Stomach (tissue), 9 donors: ENCODE measurements around the gene RAD21L1. TPM values are rescaled to one million over a fixed set of nuclear protein-coding genes. Genes with fewer than 3 reads are reported as not detected.

Experiments
- DNase-seq, 2 donors: peaks; one replicate each; pipeline versions ENCODE4 v3.0.0 to v3.0.0-alpha.2; 2013 to 2019
- H3K27ac ChIP-seq, 5 donors: fragments of 200-600 bp in 4 of 5; sonication (generic) in 4 of 5; one replicate each; pipeline ENCODE4 v1.5.1; 2013 to 2019; ENCODE audit warnings: mild to moderate bottlenecking in 1 of 5, moderate library complexity in 1 of 5
- H3K27me3 ChIP-seq, 3 donors: fragments of 200-600 bp; sonication (generic); one replicate each; pipeline ENCODE4 v1.5.1; 2017 to 2019; ENCODE audit warnings: mixed run types in 1 of 3
- H3K36me3 ChIP-seq, 4 donors: fragments of 200-600 bp; sonication (generic); 1 replicate in 3 of 4; 2 replicates in 1 of 4; pipeline ENCODE4 v1.5.1; 2016 to 2019
- H3K4me1 ChIP-seq, 4 donors: fragments of 200-600 bp; sonication (generic); one replicate each; pipeline ENCODE4 v1.5.1; 2016 to 2019
- H3K4me3 ChIP-seq, 4 donors: fragments of 200-600 bp; sonication (generic) in 3 of 4; one replicate each; pipeline ENCODE4 v1.5.1; 2016 to 2019; ENCODE audit warnings: mild to moderate bottlenecking in 1 of 4
- H3K9me3 ChIP-seq, 4 donors: fragments of 200-600 bp; sonication (generic); one replicate each; pipeline ENCODE4 v1.5.1; 2016 to 2019
- CTCF ChIP-seq, 7 experiments: fragments of 450-650 bp in 4 of 7; fragments of 200-600 bp in 3 of 7; sonication (generic) in 3 of 7; IDR thresholded peaks; one replicate each; pipeline ENCODE4 v1.5.1; 2016 to 2019; ENCODE audit warnings: antibody characterized with exemption in 7 of 7, control low read depth in 2 of 7, mild to moderate bottlenecking in 1 of 7
- EP300 ChIP-seq: sonication (generic); formaldehyde crosslinking; IDR thresholded peaks from one replicate; pipeline ENCODE4 v1.6.1; 2017; ENCODE audit warnings: antibody characterized with exemption
- POLR2A ChIP-seq, 4 donors: fragments of 450-650 bp; IDR thresholded peaks; one replicate each; pipeline ENCODE4 v1.6.1; 2016; ENCODE audit warnings: antibody characterized with exemption in 4 of 4, control low read depth in 2 of 4, mild to moderate bottlenecking in 1 of 4, moderate library complexity in 1 of 4
- POLR2AphosphoS5 ChIP-seq, 3 donors: sonication (generic); formaldehyde crosslinking; IDR thresholded peaks; one replicate each; pipeline ENCODE4 v1.6.1; 2016; ENCODE audit warnings: antibody characterized with exemption in 3 of 3
- WGBS, 5 donors: extraction: QIAGEN DNeasy Blood & Tissue Kit in 3 of 5; methylation state at CpG; one replicate each; pipeline versions ENCODE4 v1.1.5 to v1.1.7; 2013 to 2018; 5-methylcytosine and 5-hydroxymethylcytosine counted together
- intact Hi-C: fragments of 100-400 bp; cut with DNase I; formaldehyde crosslinking; loops from one replicate; pipeline ENCODE4 v1.15.1; 2023; ENCODE audit warnings: low total_unique reads
- polyA plus RNA-seq, 3 donors: library from polyadenylated mRNA; stranded (reverse); fragments of 200-250 nt; gene quantifications; one replicate each; pipeline ENCODE4 v1.2.3, GENCODE V29; 2013
- total RNA-seq, 5 donors: library from RNA; depleted of rRNA; stranded (reverse); fragments of >200 nt; gene quantifications; one replicate each; pipeline versions ENCODE4 v1.1.0 to v1.2.3, GENCODE V29; 2014 to 2016
- donor health status: healthy with polysubstance abuse.
- donor health status: Bipolar disorder and iron deficiency.
- donor health status: healthy.

RAD21L1 gene
- total and polyA plus RNA-seq, 8 donors: not detected

- Histone ChIP-seq H3K27me3 (peaks cover 0 to 4% (median 0%) of the 10 kb centered on the region in 3 donors), H3K4me3 (no peak overlapping the region), H3K36me3 (no peaks in the 10 kb centered on the region), H3K4me1 (no peaks in the 10 kb centered on the region), H3K9me3 (no peaks in the 10 kb centered on the region), H3K27ac (no peak overlapping the region)
- DNase-seq: no peak
- intact Hi-C loops: no loop called here
- 46 to 64% (median 60%) methylated on average over 5 of the region's 5 CpGs for WGBS, 5 donors
- TF ChIP-seq POLR2AphosphoS5 (IDR thresholded peaks at IDR 0.05) (no peak), EP300 (no peak), POLR2A (IDR thresholded peaks at IDR 0.05) (no peak), CTCF (IDR thresholded peaks at IDR 0.05) (no peak)
Observed at GRCh38 chr20:1204113-1204512, 21.7 kb upstream of the RAD21L1 start.

- TF ChIP-seq POLR2A (IDR thresholded peaks at IDR 0.05) (no peak), POLR2AphosphoS5 (IDR thresholded peaks at IDR 0.05) (no peak), CTCF (IDR thresholded peaks at IDR 0.05) (no peak), EP300 (no peak)
- H3K27me3 ChIP-seq: peaks cover 0 to 4% (median 0%) of the 10 kb centered on the region in 3 donors
- intact Hi-C loops: no loop called here
- DNase-seq: no peak
- WGBS, 5 donors: 86 to 100% (median 87%) methylated on average over 2 of the region's 2 CpGs
- H3K36me3 ChIP-seq: no peaks in the 10 kb centered on the region
- H3K27ac ChIP-seq: no peak overlapping the region
- H3K4me3 ChIP-seq: no peak overlapping the region
- H3K9me3 ChIP-seq: no peaks in the 10 kb centered on the region
- H3K4me1 ChIP-seq: no peaks in the 10 kb centered on the region
Observed at GRCh38 chr20:1204576-1204975, 21.3 kb upstream of the RAD21L1 start.

GRCh38 chr20:1205802-1206201 lies 20.0 kb upstream of the RAD21L1 start:
- WGBS, 5 donors: 92 to 97% (median 94%) methylated on average over 8 of the region's 8 CpGs
- H3K9me3 ChIP-seq: no peaks in the 10 kb centered on the region
- H3K27me3 ChIP-seq: peaks cover 0 to 5% (median 0%) of the 10 kb centered on the region in 3 donors
- intact Hi-C loops: no loop called here
- DNase-seq: no peak
- H3K4me1 ChIP-seq: no peaks in the 10 kb centered on the region
- H3K4me3 ChIP-seq: no peak overlapping the region
- TF ChIP-seq POLR2A (IDR thresholded peaks at IDR 0.05): no peak
- TF ChIP-seq CTCF (IDR thresholded peaks at IDR 0.05): no peak
- TF ChIP-seq EP300: no peak
- no peak for TF ChIP-seq POLR2AphosphoS5 (IDR thresholded peaks at IDR 0.05)
- no peak overlapping the region for H3K27ac ChIP-seq
- no peaks in the 10 kb centered on the region for H3K36me3 ChIP-seq

GRCh38 chr20:1206366-1207148 lies 19.3 kb upstream of the RAD21L1 start:
- Histone ChIP-seq H3K27ac (no peak overlapping the region), H3K27me3 (peaks cover 0 to 12% (median 0%) of the 10 kb centered on the region in 3 donors), H3K36me3 (no peaks in the 10 kb centered on the region), H3K4me1 (no peaks in the 10 kb centered on the region), H3K9me3 (no peaks in the 10 kb centered on the region), H3K4me3 (no peak overlapping the region)
- intact Hi-C loops: no loop called here
- DNase-seq: peak in 1 of 2 donors; percentile 14
- WGBS, 5 donors: 62 to 76% (median 73%) methylated on average over 19 of the region's 19 CpGs
- TF ChIP-seq POLR2A (IDR thresholded peaks at IDR 0.05): no peak
- TF ChIP-seq CTCF (IDR thresholded peaks at IDR 0.05): no peak
- TF ChIP-seq POLR2AphosphoS5 (IDR thresholded peaks at IDR 0.05): no peak
- TF ChIP-seq EP300: no peak
